IPS DF 4.7 (cell line): ENCODE data around the gene CAMTA1.

Experiments
- DNase-seq: peaks from one replicate; pipeline ENCODE4 v3.0.0-alpha.2; 2013; ENCODE audit warnings: low spot score; ENCODE audit errors: extremely low read depth

Gene CAMTA1

DNA sequence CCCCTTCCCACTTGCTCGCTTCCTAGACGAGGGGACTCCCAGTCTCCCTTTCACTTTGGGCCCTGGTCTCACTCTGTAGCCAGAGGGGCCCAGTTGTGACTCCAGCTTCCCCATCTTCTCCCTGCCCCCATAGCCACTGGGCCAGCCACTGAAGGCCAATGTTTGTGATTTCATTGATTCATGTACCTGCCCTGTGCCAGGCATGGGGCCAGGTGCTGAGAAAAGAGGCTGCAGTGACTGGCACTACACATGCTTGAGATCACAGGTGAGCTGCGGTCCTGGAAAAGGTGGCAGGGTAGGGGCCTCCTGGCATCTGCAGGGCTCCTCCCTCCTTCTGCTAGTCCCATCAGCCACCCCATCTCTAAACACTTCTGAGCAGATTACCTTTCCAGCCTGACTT is 640.5 kb downstream of the CAMTA1 start:
- DNase-seq = no peak

DNA sequence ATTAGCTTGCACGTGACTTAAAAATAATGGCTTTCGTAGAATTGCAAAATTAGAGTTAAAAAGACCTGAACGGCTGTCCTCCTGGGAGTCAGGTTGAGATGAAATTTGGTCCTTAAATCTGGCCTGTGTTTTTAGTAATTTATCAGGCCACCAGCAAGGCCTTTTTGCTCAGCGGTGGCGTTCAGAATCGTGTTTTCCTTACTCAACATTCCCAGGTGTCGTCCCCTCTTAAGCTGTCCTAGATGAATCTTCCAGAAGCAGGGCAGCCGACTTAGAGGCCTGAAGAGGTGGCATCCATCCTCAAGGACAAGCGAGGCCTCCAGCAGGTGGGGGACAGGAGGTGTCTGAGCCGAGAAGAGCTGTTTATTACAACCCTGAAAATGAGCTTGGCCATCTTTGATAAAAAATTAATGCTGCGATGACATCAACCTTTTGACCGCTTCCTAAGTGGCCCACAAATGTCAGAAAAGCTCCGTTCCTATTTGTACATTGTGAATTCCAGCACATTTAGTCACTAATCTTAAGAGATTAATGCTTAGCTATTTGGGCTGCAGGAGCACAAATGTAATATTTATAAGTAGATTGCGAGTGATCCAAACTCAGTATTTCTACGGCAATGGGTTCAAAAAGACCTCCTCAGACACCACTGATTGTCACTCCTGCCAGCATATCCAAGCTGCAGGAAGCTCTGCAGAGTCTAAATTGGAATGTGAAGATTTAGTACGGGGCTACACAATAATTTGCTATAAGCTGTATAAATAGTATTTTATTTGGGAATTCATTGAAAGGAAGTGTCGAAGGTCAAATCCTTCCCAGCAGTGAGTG is 641.7 kb downstream of the CAMTA1 start:
- no peak for DNase-seq

DNA sequence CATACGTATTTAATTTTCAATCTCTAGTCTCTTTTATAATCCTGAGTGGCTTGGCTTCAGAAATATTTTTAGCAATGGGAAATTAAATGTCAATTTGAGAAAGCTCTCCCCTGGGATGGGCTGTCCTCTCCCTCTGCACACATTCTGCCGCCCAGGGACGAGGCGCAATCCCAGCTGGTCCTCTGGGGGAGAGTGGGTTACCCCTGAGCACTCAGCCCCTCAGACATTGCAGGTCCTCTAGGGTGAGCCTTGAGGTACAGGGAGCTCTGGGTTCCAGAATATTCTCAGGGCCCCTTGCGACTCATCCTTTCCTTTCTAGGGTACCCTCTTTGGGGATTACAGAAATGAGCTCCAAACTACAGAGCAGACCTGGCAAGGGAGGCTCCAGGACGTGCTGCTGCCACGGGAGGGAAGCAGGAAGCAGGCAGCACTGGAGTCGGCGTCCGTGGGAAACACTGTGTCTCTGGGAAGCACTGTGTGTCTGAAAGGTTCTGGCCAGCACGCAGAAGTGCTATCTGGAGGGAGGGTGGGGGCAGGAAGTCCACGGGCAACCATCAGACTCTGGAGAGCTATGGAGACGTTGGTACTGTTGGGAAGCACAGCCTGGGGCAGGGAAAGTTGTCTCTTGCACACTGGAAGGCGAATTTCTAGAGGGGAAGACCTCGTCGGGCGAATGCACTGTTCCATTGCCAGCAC is 642.5 kb downstream of the CAMTA1 start:
- no peak for DNase-seq

DNA sequence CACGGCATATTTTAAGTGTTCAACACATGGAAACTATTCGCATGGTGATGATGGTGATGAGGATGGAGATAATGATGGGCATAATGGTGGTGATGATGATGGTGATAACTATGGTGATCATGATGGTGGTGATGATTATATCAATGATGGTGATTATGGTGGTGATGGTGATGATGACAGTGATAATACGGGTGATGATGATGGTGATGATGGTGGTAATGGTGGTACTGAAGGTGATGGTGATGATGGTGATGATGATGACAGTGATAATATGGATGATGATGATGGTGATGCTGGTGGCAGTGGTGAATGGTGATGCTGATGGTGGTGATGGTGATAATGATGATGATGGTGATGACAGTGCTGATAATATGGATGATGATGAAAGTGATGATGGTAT is 644.0 kb downstream of the CAMTA1 start:
- no peak for DNase-seq

DNA sequence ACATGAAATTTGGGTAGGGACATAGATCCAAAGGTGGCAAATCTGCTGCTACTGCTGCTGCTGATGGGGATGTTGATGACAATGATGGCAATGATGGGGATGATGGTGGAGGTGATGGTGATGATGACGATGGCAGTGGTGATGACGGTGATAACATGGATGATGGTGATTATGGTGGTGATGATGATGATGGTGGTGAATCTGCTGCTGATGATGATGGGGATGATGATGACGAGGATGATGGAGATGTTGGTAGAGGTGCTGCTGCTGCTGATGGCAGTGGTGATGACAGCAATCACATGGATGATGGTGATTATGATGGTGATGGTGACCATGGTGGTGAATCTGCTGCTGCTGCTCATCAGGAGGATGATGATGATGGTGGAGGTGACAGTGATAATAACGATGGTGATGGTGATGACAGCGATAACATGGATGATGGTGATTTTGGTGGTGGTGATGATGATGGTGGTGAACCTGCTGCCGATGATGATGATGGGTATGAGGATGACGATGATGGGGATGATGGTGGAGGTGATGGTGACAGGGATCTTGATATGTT is 644.9 kb downstream of the CAMTA1 start:
- DNase-seq = no peak

DNA sequence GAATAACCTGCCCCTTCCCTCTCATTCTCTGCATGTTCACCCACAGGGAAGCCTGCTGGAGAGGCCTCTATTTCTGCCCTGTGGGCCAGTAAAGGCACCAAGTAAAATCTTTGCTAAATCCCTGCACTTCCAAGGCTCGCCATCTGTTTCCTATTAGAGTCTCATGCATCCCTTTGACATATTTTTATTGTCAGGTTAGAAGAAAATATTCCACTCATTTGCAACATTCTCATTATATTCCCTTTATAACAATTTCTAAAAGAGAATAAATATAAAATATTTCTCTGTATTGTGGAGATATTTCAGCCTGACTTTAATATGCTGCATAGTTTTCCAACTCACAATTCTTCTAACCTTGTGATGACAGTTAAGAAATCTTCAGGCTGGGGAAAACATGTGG is 645.4 kb downstream of the CAMTA1 start:
- no peak for DNase-seq

DNA sequence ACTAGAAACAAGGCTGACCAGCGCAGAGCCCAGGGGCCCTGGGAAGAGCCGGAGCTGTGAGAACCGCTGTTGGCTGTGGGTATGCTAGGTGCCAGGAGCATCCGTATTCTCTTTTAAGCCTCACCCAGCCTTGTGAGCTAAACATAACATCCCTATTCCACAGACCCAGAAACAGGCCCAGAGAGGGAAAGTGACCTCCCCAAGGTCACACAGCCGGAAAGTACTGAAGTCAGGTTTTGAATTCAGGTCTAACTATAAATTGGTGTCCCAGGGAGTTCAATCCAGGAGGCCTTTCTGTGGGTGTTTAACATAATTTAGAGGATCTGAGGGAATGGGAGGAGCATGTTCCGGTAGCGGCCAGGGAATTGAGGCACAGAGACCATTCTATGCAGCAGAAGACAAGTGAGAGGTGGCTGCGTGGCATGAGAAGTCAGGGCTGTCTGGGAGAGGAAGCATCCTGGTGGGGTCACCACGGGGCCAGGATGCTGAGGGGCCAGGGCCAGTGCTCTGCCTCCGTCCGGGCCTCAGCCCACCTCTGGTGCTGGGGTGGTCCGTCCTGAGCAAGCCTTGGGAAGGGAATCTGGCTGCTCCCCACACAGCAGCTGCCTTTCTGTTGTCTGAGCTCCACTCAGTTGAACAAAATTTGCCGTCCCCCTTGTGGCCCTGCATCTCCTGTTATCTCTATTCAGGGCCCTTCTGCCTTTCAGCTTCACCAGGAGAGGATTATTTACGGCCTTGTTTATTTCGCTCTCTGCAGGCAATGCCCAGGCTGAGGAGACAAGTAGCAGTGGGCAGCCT is 647.0 kb downstream of the CAMTA1 start:
- no peak for DNase-seq

DNA sequence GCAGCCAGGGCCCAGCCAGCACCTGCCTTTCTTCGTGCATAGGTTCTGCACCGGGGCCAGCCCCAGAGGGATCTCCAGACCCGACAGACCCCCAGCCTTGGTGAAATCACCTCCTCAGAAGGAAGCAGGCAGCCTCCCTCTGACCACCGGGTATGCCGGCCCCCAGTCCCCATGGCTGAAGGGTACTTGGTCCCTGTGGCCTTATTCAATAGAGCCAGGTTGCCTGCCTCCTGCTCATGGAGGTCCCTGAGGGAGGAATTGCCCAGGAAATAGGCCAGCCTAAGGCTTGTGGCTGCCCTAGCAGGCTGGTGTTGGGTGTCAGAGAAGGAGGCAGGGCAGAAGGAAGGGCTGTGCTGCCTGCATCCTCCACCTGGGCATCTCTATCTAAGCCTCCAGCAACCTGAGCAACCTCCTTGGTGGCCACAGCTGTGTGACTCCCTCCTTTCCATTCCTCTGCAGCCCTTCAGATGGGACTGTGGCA is 647.7 kb downstream of the CAMTA1 start:
- no peak for DNase-seq

DNA sequence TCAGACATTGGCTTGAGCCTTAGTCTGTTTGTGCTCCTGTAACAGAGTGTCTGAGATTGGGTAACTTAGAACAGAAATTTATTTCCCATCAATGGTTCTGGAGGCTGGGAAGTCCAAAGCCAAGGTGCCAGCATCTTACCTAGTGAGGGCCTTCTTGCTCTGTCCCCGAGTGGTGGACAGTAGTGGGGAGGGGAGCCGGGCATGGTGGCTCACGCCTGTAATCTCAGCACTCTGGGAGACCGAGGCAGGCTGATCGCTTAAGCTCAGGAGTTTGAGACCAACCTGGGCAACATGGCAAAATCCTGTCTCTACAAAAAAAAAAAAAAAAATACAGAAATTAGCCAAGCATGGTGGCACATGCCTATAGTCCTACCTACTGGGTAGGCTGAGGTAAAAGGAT is 649.3 kb downstream of the CAMTA1 start:
- DNase-seq = no peak

DNA sequence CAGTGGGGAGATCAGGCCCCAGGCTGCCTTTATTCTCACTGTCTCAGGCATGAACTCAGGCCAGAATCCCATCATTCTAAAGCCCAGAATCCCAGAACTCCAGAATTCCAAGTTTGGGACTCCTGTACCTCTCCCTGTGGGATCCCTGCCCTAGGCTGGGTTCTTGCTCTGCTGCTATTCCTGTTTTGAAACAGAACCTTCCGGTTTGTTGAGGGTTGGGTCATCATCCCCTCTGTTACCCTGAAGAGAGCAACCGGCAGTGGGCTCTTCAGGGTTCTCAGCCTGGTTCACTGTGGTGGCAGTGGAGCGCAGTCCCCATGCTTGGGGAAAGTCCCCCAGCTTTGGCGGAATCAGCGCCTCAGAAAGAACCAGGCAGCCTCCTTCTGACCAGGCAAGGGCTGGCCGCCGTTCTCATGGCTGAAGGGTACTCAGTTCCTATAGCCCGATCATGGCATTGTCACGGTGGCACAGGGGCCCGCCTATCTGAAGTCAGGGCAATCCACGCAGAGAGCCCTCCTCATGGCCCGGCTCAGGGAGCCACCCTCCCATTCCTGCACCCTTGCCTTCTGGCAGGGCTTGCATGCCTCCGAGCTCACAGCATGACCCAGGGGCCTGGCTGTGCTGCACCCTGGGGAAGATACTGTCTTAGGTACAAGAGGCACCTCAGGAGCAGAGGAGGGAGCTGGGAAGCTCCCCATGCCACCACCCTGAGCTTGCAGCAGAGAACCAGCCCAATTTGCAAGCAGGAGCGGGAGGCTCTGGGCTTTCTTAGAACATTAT is 650.2 kb downstream of the CAMTA1 start:
- no peak for DNase-seq

DNA sequence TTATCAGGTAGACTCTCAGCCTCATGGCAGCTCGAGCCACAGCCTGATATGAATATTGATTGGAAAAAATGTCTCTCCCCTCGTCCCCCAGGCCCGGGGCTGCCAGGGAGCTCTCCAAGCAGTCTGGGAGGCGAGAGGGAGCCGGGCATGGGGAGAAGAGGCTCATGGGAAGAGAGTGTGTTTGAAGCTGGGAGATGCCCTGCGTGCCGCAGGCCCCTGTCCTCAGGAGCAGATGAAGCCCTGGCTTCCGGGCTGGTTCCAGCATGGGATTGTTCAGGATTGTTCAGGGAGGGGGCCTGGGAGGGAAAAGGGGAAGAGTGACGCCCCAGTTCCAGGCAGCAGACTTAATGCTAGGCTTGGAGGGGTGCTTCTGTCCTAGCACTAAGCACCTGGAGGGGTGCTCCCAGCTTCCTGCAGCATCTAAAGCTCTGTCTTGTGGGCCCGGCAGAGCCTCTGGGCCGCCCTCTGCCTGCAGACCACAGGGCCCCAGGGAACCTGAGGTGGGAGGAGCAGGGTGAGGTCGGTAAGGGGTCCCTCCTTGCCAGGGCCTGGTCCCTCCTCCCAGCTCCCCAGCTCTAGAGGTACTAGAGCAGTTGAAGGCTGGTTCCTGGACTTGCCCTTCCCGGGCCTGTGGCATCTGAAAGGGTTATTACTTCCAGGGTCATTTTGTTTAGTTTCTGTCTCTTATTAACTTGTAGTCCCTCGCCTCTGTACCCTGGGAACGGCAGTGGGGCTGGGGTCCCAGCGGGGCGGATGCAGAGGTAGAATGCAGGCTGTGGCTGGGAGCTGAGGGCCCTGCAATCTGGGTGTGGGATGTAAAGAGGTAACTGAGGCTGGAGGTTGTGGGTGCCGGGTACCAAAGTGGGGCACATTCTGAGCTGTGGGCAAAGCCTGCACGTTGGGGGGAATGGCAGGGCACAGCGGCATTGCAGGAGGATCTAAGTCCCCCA is 651.1 kb downstream of the CAMTA1 start:
- no peak for DNase-seq

DNA sequence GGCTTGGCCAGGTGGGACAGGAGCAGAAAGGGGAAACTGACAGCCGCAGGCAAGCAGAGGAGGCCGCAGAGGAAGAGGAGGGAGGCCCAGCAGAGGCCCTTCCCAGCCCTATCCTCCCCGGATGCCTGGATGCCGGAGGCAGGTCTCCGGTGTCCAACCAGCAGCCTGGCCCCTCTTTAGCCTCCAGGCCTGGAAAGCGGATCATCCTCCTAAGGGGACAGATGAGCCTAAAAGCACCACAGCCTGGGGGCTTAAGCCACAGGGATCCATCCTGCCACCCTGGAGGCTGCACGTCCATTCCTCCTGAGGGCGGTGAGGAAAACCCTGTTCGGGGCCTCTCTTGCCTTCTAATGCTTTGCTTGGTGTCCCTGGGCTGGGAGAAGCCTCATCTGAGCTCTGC is 651.8 kb downstream of the CAMTA1 start:
- DNase-seq = no peak

DNA sequence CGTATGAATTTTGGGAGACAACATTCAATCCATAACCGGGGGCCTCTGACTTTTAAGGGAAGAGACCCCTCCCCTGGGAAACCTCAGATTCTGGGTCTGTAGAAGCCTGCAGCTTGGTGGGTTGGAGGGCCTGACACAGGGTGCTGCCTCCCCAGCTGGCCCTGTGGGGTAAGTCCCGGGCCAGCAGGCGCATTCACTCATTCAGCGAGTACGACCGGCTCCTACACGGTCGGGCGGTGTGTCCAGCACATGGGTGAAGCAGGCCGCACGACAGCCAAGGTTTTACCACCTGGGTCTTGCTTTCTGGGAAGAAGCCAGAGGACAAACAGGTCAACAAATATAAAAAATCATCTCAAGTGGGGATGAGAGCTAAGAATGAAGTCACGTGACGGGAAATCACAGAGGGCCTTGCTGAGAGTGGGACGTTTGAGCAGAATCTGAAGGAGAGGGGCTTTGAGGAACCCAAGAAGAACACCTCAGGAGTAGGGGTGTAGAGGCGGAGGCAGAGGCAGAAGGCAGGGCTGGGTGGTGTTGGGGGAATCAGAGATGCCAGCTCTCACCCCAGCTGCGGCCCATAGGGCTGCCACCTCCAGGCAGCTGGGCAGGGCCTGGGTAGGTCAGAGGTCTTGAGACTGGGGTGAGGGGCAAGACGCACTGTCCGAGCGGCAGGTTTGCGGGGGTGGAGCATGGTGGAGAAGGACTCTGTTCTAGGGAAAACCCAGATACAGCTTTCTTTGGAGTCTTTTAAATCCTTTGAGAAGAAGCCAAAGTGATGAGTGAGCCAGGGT is 652.5 kb downstream of the CAMTA1 start:
- no peak for DNase-seq

DNA sequence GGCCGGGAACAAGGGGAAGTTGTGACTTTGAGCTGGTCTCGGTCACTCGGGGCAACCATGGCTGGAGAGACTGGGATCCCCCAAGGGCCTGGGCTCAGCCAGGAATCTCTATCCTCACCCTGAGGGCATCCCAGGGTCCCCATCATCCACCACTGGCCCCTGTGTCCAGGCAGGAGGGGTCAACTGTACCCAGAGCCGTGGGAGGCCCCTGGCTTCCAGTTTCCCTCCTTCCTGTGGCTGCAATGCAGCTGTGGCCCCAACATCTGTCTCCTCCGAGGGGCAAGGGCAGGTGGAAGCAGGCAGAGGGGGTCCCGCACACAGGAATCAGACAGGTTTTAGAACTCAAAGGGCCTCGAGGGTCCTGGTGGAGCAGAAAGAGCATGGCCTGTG is 653.1 kb downstream of the CAMTA1 start:
- DNase-seq = no peak

DNA sequence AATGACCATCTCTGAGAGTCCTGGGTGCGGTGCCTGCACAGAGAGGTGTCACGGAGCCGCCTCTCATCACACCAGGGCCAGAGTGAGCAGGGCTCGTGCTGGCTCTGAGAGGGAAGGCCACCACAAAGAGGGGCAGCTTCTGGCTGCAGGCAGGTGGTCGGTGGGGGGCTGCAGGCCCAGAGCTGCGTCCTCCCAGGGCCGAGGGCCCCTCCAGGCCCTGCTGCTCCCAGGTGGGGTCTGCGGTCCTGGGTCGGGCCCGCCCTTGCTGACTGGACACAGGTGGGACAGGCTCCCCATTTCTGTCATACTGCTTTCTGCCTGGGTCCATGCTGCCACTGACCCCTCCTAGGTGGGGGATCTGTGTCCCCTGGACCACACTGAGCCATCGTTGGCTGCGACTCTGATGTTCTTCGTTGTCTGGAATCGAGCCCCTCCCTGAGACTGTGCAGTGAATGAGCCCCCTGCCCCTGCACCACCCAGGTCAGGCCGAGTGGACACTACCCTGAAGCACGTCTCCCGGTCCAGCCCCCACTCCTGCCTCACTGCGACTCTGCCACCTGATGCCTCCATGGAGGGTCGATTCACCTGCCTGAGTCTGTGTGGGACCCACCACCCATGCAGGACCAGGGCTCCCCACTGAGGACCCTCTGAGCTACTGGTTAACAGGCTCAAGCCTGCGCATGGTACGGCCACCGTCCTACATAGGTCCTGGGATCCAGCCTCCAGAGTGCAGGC is 653.8 kb downstream of the CAMTA1 start:
- no peak for DNase-seq

DNA sequence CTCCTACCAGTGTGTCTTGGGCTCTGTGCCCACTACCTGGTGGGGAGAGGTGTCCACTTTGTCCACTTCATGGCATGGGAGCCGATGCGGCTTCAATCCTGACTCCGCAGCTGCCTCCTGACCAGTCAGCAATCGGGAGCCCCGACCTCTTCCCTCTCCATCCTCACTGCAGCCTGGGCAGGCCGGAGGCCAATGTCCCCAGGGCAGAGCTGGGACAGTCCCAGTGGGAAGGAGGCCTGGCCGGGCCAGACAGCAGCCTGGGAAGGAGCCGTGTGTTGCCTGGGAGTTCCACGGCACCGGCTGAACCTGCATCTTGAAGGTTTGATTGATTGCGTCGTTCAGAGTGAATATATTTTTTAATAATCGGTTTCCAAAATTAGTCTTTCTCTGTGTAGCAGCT is 654.9 kb downstream of the CAMTA1 start:
- no peak for DNase-seq

DNA sequence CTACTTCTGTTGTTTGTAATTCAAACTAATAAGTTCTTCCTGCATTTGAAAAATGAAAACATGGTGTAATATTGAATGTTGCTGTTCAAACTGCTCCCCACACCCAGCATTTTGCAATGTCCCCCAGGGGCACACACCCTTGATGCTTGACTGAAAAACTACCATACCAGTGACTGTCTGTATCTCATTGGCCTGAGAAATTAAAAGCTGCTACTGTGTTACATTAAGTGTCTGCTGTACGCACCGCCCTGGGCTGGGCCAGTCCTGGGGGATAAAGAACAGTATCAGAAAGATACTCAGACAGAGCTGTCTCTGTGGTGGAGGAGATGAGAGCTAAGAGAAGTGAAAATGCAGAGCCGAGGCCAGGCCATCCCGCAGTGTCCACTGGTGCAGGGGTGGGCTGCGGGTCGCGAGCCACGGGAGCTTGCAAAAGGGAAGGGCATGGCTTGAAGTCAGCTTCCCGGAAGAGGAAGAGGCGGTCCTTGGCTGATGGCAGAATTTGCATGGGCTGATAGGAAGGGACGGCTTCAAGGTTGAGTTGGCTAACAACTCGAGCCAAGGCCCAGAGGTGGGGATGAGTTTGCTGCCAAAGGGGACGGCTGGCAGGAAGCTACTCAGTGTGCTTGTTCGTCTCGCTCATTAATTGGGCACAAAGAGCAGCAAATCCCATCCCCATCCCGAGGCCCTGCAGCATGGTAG is 656.0 kb downstream of the CAMTA1 start:
- DNase-seq = no peak

DNA sequence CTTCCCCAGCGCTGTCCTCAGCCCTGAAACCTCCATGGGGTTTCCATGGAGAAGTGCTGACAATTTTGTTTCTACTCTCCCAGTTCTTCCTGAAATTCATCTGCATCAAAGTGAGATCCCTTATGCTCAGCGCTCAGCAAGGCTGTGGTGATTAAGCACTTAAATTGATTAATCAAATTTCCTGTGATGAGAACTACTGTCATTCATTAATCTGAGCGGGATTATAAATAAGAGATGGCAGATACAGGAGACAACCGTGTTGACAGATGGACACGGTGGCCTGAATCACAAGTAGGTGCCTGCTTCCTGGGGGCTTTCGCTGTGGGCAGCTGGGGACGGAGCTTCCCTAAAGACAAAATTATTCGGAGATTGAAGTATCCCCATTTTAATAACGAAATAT is 656.8 kb downstream of the CAMTA1 start:
- no peak for DNase-seq
